Subcutaneous preadipocyte (primary cell): Measurements from ENCODE around the gene MYO1G. TPM values are rescaled to one million over a fixed set of nuclear protein-coding genes. Genes with fewer than 3 reads are reported as not detected.

Experiments used
- total RNA-seq: library from RNA; depleted of rRNA; stranded (reverse); fragments of >200 nt; gene quantifications from 2 replicates; pipeline ENCODE4 v1.2.3, GENCODE V29; 2012

Gene MYO1G
- total RNA-seq = under 0.01 TPM in 2 replicates

DNA sequence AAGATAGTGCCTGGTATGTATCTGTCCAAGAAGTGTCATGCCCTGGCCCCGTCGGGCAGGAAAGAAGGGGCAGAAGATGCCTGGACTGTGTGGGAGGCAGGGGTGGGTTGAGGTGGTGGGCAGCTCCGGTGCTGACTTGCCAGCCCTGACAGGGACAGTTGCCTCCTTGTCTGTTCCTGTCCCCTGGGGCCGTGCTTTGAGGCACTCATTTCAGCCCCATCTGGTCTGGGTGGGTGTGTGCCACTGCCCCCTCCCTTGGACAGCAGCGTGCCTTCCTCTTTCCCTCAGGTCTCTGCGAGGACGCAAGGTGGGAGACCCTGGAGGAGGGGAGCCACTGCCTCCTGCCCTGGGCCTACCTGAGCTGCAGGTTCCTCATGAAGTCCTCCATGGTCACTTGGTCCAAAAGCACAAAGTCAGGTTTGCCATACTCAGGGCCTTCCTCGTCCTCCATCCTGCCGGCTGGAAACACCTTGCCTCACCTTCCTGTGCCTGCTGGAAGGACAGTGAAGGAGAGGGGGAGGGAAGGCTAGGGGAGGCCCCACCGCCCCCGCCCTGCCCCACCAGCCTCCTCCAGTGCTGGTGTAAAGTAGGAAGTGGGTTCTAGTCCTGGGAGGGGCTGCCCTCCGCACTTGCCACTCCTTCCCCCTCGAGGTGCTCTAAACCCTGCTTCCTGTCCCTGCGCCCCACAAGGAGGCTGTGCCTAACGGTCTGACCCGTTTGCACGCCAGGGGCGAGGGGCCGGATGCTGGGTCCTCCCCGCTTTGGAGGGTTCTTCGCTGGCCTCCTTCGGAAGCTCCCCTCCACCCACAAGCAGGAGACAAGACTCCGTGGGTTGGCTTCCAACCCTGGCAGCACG, at the start of gene MYO1G:
Gene MYO1G, minus strand, starts transcription at position 505 of the 856 bp plus-strand sequence. Its CDS starts 54 bp downstream, at position 451.

DNA sequence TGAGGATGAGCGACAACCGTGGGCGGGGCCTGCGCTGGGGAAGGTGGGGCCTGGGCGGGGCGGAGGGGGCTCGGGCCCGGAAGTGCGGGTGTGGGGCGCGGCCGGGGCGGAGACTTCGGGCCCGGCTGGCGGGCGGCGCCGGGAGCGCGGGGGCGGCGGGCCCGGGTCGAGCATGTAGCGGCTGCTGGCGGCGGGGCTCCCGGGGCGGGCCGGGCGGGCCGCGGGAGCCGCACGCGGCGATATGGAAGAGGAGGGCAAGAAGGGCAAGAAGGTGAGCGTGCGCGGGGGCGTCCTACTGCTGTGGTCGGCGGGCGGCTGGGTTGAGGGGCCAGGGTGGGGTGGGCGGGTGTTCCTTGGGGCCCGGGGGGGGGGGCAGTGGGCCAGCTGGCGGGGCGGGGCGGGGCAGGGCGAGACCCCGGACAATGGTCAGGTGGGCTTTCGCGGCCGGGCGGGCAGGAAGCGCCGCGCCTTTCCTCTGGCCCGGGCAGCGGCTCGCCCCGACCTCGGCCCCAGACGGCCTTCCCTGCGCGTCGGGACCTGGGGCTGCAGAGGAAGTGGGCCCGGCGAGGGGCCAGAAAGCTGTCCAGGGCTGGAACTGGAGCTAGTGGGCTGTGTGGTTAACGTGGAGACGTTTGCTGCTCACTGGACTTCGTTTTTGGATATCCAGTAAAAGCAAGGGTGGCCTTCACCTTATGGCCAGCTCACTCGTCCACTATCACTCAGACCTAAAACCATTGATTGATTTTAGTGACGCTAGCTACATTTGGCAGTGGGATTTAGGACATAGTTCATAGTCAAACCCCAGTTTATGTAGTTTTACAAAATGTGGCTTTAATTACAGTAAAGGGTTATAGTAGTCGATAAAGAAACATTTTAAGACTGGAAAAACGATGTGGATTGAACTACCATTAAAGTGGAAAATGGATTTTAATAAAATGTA, 21.5 kb upstream of the MYO1G start, which contains the start of gene CCM2:
Gene CCM2, plus strand, starts transcription at position 109 of the 940 bp plus-strand sequence. Its CDS starts 133 bp downstream, at position 242.

Other genes starting within 250 kb of the MYO1G start
- 11.4 and 21.5 TPM in 2 replicates for gene ZMIZ2, start 230.2 kb downstream of the MYO1G start, total RNA-seq
- gene PPIA, start 182.3 kb downstream of the MYO1G start, total RNA-seq = 2,153 and 2,881 TPM in 2 replicates
- gene H2AZ2, start 130.9 kb downstream of the MYO1G start, total RNA-seq = 94.4 and 123 TPM in 2 replicates
- 18.7 and 27.6 TPM in 2 replicates for gene PURB, start 93.5 kb downstream of the MYO1G start, total RNA-seq
- gene CCM2, start 21.2 kb upstream of the MYO1G start, total RNA-seq = 40.1 and 47.0 TPM in 2 replicates
- gene NACAD, start 110.0 kb upstream of the MYO1G start, total RNA-seq = 0.73 and 0.78 TPM in 2 replicates
- gene TBRG4, start 132.7 kb upstream of the MYO1G start, total RNA-seq = 93.0 and 112 TPM in 2 replicates
- gene RAMP3, start 178.8 kb upstream of the MYO1G start, total RNA-seq = not detected in 2 replicates